Measurements from ENCODE around the gene PRKACG.

GRCh38 chr9:69045821-69046220, 31.9 kb upstream of the PRKACG start:
- TF ChIP-seq GATA2 (IDR thresholded peaks at IDR 0.05; ENCODE audit: low read depth, low read length) (no peak), GATA3 (IDR thresholded peaks at IDR 0.05; ENCODE audit: low read depth, low read length) (no peak)

All from SH-SY5Y (cell line).